Measurements from ENCODE around the gene DNAJC15.
"Not testable (repeated sequence)": the region's sequence is repeated elsewhere in the genome, so short reads cannot be mapped to it uniquely, and the experiment has no call there.

Gene DNAJC15

DNA sequence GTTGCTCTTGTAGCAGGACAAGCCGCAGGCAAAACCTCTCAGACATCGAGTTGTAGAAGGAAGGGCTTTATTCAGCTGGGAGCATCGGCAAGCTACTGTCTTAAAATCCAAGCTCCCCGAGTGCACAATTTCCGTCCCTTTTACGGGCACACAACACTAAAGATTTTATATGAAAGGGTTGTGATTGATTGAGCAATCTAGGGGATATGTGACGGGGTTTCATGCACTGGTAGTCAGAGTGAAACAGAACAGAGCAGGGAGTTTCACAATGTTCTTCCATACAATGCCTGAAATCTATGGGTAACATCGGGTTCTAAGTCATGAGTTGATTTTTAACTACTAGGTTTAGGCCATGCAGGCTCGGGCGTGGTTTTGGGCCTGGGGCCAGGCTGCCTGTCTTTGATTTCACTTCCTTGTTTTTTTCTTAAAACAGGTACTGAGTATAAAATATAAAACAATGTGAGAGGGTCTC lies 22.0 kb downstream of the DNAJC15 start:
- DNase-seq (ENCODE audit: low spot score) = peak; percentile 79

DNA sequence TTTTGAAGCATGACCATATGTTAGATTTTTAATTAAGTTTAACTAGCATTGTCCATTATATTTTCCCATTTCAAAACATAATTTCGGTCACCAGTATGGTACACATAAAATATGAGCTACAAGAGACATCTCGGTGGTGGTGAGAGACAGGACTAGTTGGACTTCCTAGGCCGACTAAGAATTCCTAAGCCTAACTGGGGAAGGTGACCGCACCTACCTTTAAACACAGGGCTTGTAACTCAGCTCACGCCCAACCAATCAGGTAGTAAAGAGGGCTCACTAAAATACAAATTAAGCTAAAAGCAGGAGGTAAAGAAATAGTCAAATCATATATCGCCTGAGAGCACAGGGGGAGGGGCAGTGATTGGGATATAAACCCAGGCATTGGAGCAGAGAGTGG lies 22.9 kb downstream of the DNAJC15 start:
- DNase-seq (ENCODE audit: low spot score) = no peak

DNA sequence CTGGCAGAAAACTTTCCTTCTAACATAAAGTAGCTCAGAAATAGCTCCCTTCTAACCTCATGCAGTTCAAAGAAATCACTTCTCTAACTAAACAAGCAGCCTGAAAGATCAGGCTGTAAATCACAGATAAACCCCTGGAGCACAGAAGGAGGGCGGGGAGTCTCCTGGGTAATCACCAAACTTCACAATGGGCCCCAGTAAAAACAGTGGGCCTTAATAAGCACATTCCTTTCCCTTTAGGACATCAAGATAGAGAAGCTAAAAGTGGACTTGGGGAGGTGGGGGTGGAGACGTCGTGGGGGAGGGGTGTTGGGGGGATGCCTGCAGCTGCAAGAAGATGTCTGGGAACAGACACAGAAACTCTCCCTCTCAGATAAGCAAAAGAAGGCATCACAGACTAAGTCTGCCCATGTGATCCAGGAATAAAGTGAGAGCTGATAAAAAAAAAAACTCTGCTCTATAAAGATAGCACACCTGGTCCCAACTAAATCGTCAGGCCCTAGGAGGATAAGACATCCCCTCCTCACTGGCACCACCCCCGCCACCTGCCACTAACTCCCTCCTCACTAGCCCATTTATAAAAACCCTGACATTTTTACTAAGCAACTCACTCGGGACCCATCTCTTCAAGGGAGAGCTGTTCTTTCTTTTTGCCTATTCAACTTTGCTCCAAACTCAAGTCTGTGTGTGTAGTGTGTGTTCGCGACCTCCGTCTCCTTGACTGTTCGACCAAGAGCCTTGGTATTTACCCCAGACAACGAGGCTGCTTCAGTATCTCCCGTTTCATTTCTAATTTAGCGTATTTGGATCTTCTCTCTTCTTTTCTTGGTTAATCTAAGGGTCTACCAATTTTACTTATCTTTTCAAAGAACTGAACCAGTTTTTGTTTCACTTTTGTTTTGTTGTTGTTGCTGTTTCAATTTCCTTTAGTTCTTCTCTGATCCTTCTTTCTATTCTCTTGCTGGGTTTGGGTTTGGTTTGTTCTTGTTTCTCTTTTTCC lies 31.7 kb downstream of the DNAJC15 start:
- DNase-seq (ENCODE audit: low spot score) = peak; percentile 66

DNA sequence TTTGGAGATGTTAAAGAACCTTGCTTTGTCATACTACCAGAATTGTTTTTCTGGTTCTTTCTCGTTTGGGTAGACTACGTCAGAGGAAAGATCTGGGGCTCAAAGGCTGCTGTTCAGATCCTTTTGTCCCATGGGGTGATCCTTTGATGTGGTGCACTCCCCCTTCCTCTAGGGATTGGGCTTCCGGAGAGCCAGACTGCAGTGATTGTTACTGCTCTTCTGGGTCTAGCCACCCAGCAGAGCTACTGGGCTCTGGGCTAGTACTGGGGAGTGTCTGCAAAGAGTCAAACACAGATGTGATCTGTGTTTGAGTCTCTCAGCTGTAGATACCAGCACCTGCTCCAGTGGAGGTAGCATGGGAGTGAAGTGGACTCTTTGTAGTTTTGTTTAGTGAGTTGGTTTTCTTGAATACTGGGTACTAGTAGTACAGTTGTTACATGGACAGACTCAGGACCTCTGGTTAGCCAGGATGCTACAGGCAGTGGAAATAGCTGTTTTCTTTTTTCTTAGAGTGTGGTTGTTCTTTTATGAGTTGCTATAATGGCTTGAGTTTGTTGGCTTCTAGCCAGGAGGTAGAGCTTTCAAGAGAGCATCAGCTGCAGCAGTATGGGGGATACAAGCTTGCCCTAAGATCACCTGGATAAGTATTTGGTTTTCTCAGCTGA lies 34.4 kb downstream of the DNAJC15 start:
- DNase-seq (ENCODE audit: low spot score) = no peak

DNA sequence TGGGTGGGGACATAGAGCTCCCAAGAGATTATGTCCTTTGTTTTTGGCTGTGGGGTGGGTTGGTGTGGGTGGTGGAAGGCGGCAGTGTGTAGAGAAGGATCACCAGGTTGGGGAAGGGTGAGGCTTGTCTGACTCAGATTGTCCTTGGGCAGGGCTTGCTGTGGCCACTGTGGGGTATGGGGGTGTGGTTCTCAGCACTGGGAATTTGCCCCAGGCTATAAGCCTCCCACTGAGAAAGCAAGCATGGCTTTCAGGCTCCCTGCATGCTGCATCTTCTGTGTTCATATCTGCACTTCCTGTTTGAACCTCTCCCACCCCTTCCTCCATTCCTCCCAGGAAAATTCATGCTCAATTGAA lies 34.9 kb downstream of the DNAJC15 start:
- DNase-seq (ENCODE audit: low spot score) = peak; percentile 89

DNA sequence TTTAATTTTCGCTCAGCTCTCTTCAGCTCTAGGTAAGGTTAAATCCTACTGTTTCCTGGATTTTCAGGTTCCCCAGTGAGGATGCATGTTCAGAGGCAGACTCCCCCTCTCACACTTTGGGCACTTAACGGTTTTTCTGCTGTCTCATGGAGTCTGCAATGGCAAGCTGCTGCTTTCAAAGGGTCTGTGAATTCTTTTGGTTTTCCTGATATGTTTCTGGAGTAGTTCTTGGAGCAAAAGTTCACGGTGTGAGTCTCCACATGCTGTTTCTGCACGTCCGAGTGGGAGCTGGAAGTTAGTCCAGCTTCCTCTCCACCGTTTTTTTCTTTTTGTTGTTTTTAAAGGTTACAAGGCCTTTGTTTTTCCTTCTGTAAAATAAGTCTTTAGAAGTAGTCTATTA lies 35.4 kb downstream of the DNAJC15 start:
- DNase-seq (ENCODE audit: low spot score) = no peak

DNA sequence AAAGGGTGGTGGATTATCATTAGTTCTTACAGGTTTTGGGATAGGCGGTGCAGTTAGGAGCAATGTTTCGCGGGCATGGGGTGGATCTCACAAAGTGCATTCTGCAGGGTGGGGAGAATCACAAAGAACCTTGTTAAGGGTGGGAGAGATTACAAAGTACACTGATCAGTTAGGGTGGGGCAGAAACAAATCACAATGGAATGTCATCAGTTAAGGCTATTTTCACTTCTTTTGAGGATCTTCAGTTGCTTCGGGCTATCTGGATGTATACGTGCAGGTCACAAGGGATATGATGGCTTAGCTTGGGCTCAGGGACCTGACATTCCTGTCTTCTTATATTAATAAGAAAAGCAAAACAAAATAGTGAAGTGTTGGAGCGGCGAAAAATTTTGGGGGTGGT lies 36.4 kb downstream of the DNAJC15 start:
- not testable (repeated sequence) for DNase-seq (ENCODE audit: low spot score)

DNA sequence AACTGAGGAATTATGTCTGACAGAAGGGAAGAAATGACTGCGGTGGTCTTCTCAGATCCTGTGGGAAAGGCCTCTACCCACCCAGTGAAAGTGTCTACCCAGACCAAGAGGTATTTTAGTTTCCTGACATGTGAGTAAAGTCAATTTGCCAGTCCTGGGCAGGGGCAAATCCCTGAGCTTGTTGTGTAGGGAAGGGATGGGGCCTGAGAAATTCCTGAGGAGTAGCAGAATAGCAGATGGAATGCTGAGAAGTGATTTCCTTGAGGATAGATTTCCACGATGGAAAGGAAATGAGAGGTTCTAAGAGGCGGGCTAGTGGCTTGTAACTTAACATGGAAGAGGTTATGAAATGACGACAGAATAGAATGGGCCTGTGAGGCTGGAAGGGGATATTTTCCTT lies 37.4 kb downstream of the DNAJC15 start:
- DNase-seq (ENCODE audit: low spot score) = peak; percentile 13

DNA sequence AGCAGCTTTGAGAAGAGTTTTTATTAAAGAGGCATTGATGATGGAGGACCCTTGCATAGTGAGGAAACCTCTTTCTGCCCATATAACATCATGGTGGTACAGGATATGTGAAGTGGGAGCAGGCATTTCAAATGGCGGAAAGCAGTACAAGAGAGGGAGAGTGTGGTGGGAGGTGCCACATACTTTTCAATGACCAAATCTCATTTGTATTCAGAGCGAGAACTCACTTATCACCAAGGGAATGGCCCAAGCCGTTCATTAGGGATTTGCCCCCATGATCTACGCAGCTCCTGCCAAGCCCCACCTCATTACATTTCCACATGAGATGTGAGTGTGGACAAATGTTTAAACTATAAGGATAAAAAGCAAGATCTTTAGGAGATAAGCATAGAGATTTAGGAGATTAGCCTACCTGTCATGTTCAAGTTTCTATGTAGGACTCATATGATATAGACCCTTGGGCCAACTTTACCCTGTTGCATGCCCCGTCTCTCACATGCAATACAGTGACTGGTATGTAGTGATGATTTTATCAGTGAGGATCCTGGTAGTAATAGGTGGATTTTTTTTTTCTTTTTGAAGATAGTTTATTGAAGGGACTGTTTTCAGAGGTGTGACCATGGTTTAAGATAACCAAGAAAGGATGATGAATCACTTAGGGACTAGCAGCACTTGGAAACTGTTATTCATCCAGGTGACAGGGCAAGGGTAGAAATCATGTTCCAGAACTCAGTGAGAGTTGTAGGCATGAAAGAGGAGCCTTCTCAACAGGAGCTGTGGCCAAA lies 38.3 kb downstream of the DNAJC15 start:
- DNase-seq (ENCODE audit: low spot score) = peak; percentile 49

DNA sequence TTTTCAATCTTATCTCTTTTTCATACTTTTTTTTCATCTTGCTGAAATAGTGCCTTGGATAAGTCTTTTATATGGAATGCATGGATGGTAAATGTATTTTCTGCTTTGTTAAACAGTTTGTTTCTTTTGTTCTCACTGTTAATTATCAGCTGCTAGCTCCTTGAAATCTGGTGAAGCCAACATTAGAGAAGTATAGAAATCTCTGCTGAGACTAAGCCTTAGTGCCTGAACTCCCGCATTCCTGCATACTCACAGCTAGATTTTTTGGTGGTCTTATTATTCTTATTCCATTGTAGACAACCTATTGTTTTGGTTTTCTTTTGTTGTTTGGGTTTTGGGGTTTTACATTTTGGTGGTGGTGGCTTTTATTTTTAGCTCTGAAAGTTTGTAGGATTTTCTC lies 48.4 kb downstream of the DNAJC15 start:
- DNase-seq (ENCODE audit: low spot score) = no peak

DNA sequence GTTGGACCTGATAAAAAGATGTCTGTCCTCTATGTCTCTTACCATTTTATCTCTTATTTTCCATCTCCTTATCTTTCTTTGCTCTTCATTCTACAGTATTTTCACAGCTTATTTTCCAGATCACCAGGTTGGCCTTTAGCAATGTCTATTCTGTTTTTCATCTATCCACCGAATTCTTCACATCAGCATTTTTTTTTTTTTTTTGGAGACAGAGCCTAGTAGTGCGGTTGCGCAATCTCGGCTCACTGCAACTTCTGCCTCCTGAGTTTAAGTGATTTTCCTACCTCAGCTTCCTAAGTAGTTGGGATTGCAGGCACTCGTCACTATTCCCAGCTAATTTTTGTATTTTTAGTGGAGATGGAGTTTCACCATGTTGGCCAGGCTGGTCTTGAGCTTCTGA lies 49.0 kb downstream of the DNAJC15 start:
- DNase-seq (ENCODE audit: low spot score) = no peak

DNA sequence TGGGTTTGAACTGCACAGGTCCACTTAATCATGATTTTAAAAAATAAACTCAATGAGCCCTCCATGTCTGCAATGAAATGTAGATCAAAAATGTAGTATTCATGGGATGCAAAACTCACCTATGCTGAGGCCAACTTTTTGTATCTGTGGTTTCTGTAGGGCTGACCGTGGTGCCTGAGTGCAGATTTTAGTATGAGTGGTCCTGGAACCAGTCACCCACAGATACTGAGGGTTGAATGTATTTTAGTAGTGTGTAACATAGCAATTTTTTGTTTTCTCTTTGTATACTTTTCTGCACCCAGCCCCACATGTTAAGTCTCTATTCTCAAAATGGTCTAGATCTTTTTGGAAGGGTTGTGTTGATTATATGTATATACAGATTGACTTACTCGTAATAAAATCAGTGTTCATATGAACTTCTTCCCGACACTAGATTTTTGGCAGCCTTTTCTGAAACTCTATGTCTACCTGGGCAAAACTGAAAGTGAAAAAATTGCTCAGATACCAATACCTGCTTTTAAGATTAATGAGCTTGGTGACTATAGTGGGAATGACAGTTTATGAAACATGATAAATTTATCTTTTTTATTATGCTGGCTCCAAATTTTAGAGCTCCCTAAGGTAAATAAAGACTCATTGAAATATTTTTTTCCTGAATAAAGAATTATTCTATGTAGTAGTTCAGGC lies 51.6 kb downstream of the DNAJC15 start:
- no peak for DNase-seq (ENCODE audit: low spot score)

DNA sequence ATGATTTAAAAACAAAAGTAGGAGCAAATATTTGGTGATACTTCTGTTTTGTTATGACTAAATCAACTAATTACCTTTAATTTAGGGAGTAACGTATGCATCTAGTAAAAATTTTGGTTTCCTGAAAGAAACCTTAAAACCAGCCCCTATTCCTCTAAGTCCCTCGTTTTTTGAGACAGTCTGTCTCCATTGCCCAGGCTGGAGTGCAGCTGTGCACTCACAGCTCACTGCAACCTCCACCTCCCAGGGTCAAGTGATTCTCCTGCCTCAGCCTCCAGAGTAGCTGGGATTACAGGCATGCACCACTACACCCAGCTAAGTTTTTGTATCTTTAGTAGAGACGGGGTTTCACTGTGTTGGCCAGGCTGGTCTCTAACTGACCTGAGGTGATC lies 52.1 kb downstream of the DNAJC15 start:
- not testable (repeated sequence) for DNase-seq (ENCODE audit: low spot score)

DNA sequence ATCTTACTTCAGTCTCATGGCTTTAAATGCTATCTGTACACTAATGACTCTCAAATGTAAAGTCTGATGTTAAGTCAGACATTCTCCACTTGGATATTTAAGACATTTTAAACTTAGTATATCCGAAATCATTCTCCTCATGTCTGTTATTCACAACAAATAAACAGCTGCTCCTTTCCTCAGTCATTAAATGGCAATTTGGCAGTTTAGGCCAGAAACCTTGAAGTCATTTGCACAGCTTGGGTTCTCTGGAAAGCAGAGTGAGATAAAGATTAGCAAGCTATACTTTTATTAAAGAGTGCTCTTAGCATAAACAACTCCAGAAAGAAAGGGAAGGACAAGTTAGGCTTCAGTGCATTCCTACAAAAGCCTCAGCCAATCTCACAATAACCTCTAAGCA lies 53.7 kb downstream of the DNAJC15 start:
- no peak for DNase-seq (ENCODE audit: low spot score)

DNA sequence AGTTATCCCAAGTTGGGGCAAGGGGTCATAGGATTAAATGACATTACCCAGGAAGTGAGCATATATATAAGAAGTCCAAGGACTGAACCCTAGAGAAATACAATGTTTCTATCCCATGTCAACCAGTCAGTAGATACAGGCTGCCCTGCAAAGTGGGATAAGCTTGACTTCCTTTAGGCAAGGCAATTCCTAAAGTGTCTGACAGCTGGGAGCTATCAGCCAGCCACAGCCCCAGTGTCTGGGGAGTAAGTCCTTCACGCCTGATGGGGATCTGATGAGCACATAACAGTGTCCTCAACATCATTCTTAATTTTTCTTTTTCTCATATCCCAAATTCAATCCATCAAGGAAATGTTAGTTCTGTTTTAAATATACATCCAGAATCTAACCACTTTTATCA lies 54.1 kb downstream of the DNAJC15 start:
- no peak for DNase-seq (ENCODE audit: low spot score)

DNA sequence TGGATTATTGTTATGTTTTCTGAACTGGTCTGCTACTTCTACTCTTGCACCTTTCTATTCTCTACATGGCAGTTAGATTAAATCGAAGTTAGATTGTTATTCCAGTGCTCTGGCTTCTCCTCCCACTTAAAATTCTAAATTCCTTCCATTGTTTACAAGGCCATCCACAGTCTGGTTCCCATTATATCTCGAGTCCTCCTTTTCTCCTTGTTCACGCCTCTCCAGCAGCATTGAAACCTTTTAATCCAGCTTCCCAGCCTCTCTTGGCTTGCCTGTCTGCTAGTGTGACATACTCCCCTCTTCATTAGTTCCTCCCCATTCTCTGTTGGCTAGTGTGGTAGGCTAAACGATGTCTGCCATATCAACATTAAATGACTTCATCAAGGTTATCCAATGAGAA lies 54.5 kb downstream of the DNAJC15 start:
- no peak for DNase-seq (ENCODE audit: low spot score)

DNA sequence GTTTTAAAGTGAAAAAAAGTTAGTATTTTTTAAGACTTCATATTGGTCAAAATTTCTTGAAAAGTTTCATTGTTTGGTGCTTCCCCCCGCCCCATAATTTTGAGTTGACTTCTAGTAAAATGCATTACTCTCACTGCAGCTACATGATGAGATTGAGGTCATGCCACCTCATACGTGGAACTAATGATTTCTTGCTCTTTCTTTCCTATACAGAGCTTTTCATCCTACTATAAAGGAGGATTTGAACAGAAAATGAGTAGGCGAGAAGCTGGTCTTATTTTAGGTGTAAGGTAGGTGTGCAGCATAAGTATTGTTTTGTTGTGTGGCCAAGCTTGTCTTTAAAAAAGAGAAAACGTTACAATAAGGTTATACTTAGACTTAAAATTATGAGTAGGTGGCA lies 55.0 kb downstream of the DNAJC15 start:
- DNase-seq (ENCODE audit: low spot score) = no peak

DNA sequence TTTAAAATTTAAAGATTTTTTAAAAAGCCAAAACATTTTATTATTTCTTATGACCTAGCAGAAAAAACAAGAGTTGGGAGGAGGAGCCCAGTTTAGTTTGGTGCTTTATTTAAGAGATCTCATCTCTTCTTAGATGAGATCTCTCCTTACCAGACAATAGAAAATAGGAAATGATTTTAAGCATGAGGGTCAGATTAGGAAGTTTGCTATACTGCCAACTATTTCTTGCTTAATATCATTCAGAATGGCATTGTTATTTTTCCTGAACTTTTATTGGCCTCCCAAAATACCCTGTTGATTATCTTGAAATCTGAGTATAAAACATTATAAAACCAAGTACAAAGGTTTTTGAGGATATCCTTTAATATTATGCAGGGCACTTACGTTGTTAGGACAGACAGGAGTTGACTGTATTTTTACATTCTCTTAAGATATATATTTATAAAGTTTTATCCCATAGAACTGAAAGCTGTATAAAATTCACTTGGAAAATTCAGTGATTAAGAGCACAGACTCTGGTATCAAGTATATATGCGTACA lies 56.1 kb downstream of the DNAJC15 start:
- DNase-seq (ENCODE audit: low spot score) = no peak

DNA sequence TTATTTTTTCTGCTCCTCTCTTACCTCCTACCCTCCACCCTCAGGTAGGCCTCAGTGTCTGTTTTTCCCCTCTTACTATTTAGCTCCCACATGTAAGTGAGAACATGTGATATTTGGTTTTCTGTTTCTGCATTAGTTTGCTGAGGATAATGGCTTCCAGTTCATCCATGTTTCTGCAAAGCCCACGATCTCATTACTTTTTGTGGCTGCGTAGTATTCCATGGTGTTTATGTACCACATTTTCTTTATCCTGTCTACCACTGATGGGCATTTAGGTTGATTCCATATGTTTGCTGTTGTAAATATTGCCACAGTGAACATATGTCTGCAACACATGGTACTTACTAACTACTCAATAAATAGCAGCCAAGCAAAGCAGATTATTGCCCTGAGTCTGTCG lies 56.8 kb downstream of the DNAJC15 start:
- no peak for DNase-seq (ENCODE audit: low spot score)

DNA sequence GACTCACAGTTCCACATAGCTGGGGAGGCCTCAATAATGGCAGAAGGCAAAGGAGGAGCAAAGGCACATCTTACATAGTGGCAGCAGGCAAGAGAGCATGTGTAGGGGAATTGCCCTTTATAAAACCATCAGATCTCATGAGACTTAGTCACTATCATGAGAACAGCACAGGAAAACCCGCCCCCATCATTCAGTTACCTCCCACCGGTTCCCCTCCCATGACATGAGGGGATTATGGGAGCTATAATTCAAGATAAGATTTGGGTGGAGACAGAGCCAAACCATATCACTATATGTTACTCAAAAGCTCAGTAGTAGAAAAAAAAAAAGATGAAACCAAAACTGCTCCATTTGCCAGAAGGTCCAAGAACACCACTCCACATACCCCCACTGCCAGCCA lies 58.5 kb downstream of the DNAJC15 start:
- no peak for DNase-seq (ENCODE audit: low spot score)

DNA sequence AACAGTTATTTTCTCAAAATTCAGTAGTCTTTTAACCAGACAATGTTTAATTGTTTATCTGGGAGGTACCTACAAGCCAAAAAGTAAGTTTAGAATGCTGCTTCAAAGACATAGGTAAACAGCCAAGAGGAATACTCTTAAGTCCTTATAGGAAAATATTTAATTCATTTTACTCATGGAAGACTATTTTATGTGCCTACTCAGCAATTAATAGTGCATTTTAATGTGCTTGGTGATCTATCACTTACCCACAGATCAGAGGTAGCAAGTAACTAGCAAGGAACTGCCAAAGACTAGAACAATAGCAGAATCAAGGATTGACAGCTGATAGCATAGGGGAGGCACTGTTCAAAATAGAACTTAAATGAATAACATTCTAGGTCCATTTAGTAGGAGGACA lies 60.4 kb downstream of the DNAJC15 start:
- DNase-seq (ENCODE audit: low spot score) = no peak

DNA sequence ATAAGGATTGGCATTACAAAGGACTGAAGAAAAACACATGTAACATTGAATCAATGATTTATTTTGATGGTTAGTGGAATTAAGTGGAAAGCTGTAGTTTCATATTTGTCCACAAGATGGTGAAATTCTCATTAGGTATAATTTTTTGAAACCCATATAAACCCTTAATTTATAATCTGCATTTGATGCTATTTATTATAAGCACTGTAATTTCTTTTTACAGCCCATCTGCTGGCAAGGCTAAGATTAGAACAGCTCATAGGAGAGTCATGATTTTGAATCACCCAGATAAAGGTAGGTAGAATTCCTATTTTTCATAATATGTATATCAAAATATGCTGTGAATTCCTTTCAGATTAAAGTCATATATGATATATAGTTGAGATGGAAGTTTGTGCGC lies 62.2 kb downstream of the DNAJC15 start:
- DNase-seq (ENCODE audit: low spot score) = peak; percentile 37

Measured in kidney tubule cell (primary cell).